ENCODE results near the gene C3. TPM values are rescaled to one million over a fixed set of nuclear protein-coding genes. Genes with fewer than 3 reads are reported as not detected.
"Not testable (repeated sequence)": the region's sequence is repeated elsewhere in the genome, so short reads cannot be mapped to it uniquely, and the experiment has no call there.

Gene C3
- total RNA-seq, 1 donor from 2014 or later = not detected

GRCh38 chr19:6767081-6767356 is 46.6 kb upstream of the C3 start:
- DNase-seq (ENCODE audit: low spot score) = no peak
- Mint-ChIP-seq H3K4me1 (ENCODE audit: unreplicated experiment) (peaks cover 14% of the 10 kb centered on the region), H3K27me3 (ENCODE audit: unreplicated experiment) (peaks cover 16% of the 10 kb centered on the region), H3K27ac (ENCODE audit: unreplicated experiment) (peak overlapping the region; percentile 64), H3K4me3 (ENCODE audit: unreplicated experiment) (peak overlapping the region; percentile 14), H3K36me3 (ENCODE audit: low read depth, unreplicated experiment) (peaks cover 5% of the 10 kb centered on the region), H3K9me3 (ENCODE audit: unreplicated experiment) (peaks cover 5% of the 10 kb centered on the region)
- no peak for TF ChIP-seq CTCF (IDR thresholded peaks at IDR 0.05; ENCODE audit: unreplicated experiment)

GRCh38 chr19:6766357-6767080 is 46.1 kb upstream of the C3 start:
- Mint-ChIP-seq H3K36me3 (ENCODE audit: low read depth, unreplicated experiment) (peaks cover under 1% of the 10 kb centered on the region), H3K4me3 (ENCODE audit: unreplicated experiment) (peak overlapping the region; percentile 14), H3K27ac (ENCODE audit: unreplicated experiment) (peak overlapping the region; percentile 64), H3K9me3 (ENCODE audit: unreplicated experiment) (peaks cover under 1% of the 10 kb centered on the region), H3K4me1 (ENCODE audit: unreplicated experiment) (peaks cover 14% of the 10 kb centered on the region), H3K27me3 (ENCODE audit: unreplicated experiment) (peaks cover 13% of the 10 kb centered on the region)
- DNase-seq (ENCODE audit: low spot score) = no peak
- no peak for TF ChIP-seq CTCF (IDR thresholded peaks at IDR 0.05; ENCODE audit: unreplicated experiment)

GRCh38 chr19:6765738-6766356 is 45.4 kb upstream of the C3 start:
- DNase-seq (ENCODE audit: low spot score) = no peak
- Mint-ChIP-seq H3K36me3 (ENCODE audit: low read depth, unreplicated experiment) (no peaks in the 10 kb centered on the region), H3K4me1 (ENCODE audit: unreplicated experiment) (peaks cover 14% of the 10 kb centered on the region), H3K27me3 (ENCODE audit: unreplicated experiment) (peaks cover 13% of the 10 kb centered on the region), H3K27ac (ENCODE audit: unreplicated experiment) (no peak overlapping the region), H3K4me3 (ENCODE audit: unreplicated experiment) (peak overlapping the region; percentile 14), H3K9me3 (ENCODE audit: unreplicated experiment) (no peaks in the 10 kb centered on the region)
- TF ChIP-seq CTCF (IDR thresholded peaks at IDR 0.05; ENCODE audit: unreplicated experiment) = no peak

- H3K27ac Mint-ChIP-seq (ENCODE audit: unreplicated experiment); H3K4me3 Mint-ChIP-seq (ENCODE audit: unreplicated experiment); DNase-seq (ENCODE audit: low spot score); H3K36me3 Mint-ChIP-seq (ENCODE audit: low read depth, unreplicated experiment); H3K9me3 Mint-ChIP-seq (ENCODE audit: unreplicated experiment): not testable (repeated sequence)
- Mint-ChIP-seq H3K27me3 (ENCODE audit: unreplicated experiment) (peaks cover 11% of the 10 kb centered on the region), H3K4me1 (ENCODE audit: unreplicated experiment) (peaks cover 14% of the 10 kb centered on the region)
Observed at GRCh38 chr19:6762253-6762797, 41.9 kb upstream of the C3 start.

- no peak for TF ChIP-seq CTCF (IDR thresholded peaks at IDR 0.05; ENCODE audit: unreplicated experiment)
- Mint-ChIP-seq H3K4me3 (ENCODE audit: unreplicated experiment) (no peak overlapping the region), H3K27me3 (ENCODE audit: unreplicated experiment) (peaks cover 5% of the 10 kb centered on the region), H3K9me3 (ENCODE audit: unreplicated experiment) (no peaks in the 10 kb centered on the region), H3K4me1 (ENCODE audit: unreplicated experiment) (peaks cover 5% of the 10 kb centered on the region), H3K27ac (ENCODE audit: unreplicated experiment) (no peak overlapping the region), H3K36me3 (ENCODE audit: low read depth, unreplicated experiment) (no peaks in the 10 kb centered on the region)
- no peak for DNase-seq (ENCODE audit: low spot score)
Observed at GRCh38 chr19:6761053-6761676, 40.7 kb upstream of the C3 start.

Data from endothelial cell (in vitro differentiated cells).